ENCODE measurements around the gene COL5A3.

The COL5A3 gene

DNA sequence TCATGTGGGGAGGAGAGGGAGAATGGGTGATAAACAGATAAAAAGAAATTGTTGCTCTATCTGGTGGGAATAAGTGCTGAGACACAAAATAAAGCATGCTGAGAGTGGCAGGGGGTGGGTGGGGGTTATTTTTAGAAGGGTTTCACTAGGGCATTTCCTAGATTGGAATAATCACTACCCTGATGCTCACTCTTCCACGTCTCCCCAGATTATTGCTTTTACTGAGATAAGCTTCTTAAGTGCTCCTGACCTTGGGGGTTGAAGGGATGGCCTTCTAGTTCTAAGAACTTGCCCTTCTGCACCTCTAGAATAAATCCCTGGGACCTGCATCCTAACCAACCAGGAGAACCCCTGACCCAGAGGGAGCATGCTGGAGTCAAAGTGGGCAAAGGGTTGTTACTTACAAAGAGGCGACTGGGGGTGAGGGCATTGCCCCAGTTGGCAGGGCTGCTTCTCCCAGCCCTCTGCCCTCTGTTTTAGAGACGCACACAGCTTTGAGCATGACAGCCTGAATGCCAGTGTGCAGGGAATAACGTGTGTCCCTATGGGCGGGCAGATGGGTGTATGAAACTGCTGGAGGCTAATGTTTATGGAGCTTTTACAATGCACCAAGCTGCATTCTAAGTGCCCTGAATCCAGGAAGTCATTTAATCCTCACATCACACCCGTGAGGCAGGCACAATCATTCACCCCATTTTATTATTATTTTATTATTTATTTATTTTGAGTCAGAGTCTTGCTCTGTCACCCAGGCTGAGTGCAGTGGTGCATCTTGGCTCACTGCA lies 3.7 kb upstream of the COL5A3 start:
- DNase-seq (ENCODE audit: extremely low spot score): no peak
- ChIA-PET CTCF (interaction anchor here (2.5 to 3.0 kb wide), 2 partner anchors 13 to 14 kb away, joined by 12 to 13 read pairs; no protein-coding TSS in a partner anchor), POLR2A (no interaction called here)
- TF ChIP-seq, protein P1, sequence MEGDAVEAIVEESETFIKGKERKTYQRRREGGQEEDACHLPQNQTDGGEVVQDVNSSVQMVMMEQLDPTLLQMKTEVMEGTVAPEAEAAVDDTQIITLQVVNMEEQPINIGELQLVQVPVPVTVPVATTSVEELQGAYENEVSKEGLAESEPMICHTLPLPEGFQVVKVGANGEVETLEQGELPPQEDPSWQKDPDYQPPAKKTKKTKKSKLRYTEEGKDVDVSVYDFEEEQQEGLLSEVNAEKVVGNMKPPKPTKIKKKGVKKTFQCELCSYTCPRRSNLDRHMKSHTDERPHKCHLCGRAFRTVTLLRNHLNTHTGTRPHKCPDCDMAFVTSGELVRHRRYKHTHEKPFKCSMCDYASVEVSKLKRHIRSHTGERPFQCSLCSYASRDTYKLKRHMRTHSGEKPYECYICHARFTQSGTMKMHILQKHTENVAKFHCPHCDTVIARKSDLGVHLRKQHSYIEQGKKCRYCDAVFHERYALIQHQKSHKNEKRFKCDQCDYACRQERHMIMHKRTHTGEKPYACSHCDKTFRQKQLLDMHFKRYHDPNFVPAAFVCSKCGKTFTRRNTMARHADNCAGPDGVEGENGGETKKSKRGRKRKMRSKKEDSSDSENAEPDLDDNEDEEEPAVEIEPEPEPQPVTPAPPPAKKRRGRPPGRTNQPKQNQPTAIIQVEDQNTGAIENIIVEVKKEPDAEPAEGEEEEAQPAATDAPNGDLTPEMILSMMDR (IDR thresholded peaks at IDR 0.05; ENCODE audit: control extremely low read depth, extremely low read depth, low read depth, missing control alignments): no peak

DNA sequence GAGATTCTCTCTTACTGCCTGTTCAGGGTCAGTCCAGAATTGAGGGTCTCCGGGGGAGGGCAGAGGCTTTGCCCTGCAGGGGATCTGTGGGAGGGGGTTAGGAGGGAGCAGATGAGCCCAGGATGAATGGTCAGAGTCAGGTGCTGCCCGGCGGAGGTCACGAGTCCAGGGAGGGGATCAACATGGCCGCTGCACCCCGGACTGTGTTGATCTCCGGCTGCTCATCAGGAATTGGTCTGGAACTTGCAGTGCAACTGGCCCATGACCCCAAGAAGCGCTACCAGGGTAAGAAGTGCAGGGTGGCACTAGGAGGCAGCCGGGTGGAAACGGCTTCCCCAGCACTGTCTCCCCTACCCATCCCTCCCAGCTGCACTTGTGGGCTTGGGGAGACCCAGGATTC lies 3.0 kb upstream of the COL5A3 start, which contains the start of gene RDH8:
RDH8 (plus strand) TSS at position 168 of the 400 bp plus-strand sequence; CDS start at position 183, 15 bp downstream.
- CTCF ChIA-PET: interaction anchor here (2.5 to 3.0 kb wide), 2 partner anchors 13 to 14 kb away, joined by 12 to 13 read pairs; no protein-coding TSS in a partner anchor
- POLR2A ChIA-PET: no interaction called here
- no peak for DNase-seq (ENCODE audit: extremely low spot score)

DNA sequence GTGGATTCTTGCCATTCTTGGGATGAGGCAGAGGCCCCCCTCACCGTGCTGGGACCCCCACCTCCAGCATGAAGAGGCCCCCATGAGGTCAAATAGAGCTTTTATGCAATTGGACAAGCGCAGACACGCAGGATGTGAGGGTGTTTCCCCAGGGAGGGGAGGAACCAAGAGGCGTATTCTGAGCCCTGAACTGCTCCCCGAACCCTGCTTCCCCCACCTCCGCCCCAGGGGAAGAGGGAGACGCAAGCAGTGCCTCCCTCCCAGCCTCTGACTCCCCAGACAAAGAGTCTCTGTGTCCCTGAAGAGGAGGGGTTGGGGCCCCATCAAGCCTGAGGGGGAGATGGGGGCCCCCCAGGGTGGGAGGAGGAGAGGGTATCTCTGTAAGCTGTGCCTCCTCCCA lies 1.7 kb upstream of the COL5A3 start:
- TF ChIP-seq, protein P1 (IDR thresholded peaks at IDR 0.05; ENCODE audit: control extremely low read depth, extremely low read depth, low read depth, missing control alignments): no peak
- POLR2A ChIA-PET: no interaction called here
- no peak for DNase-seq (ENCODE audit: extremely low spot score)
- CTCF ChIA-PET: interaction anchor here (0.9 to 3.0 kb wide), 3 partner anchors 12 to 16 kb away, joined by 3 to 14 read pairs (median 12); no protein-coding TSS in a partner anchor

More for the DNA sequence above, 3.0 kb upstream of the COL5A3 start, which contains the start of gene RDH8:
- TF ChIP-seq, protein P1 (IDR thresholded peaks at IDR 0.05; ENCODE audit: control extremely low read depth, extremely low read depth, low read depth, missing control alignments): no peak

DNA sequence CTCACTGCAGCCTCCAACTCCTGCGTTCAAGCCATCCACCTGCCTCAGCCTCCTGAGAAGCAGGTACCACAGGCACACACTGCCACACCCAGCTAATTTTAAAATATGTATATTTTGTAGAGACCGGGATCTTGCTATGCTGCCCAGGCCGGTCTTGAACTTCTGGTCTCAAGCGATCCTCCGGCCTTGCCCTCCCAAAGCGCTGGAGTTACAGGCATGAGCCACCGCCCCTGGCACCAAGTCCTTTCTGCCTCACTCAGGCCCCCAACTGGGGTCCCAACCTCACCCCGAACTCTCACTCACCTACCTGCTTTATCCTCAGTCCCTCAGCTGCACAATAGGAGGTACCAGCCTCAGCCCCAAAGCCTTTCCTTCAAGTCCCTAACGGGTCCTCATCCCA lies 635 bp upstream of the COL5A3 start:
- DNase-seq (ENCODE audit: extremely low spot score): no peak
- POLR2A ChIA-PET: no interaction called here
- TF ChIP-seq, protein P1 (IDR thresholded peaks at IDR 0.05; ENCODE audit: control extremely low read depth, extremely low read depth, low read depth, missing control alignments): no peak
- CTCF ChIA-PET: interaction anchor here (0.9 to 2.3 kb wide), 4 partner anchors 9 to 17 kb away, joined by 3 to 14 read pairs (median 4); no protein-coding TSS in a partner anchor

DNA sequence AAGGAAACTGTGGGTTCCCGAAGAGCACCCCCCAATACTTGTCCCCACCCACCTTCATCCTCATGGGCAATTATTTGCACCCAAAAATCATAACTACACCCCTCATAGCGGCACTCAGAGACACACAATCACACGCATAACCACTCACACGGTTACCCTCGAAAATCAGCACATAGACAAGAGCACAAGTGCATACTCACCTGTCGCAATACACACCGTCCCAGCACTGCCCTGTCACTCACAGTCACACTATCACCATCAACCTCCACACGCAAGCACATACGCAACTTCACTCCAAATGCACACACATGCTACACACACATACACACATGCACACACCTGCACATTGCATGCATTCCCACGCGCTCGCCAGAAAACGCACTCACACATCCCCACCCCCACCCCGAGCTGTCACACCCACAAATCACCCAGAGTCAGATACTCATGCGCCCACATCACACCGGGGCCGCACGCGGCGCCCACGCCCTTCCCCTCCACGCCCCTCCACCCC lies 535 bp downstream of the COL5A3 start:
- TF ChIP-seq, protein P1 (IDR thresholded peaks at IDR 0.05; ENCODE audit: control extremely low read depth, extremely low read depth, low read depth, missing control alignments): no peak
- DNase-seq (ENCODE audit: extremely low spot score): no peak
- POLR2A ChIA-PET: no interaction called here
- CTCF ChIA-PET: interaction anchor here (1.0 kb wide), 1 partner anchor 18 kb away, joined by 3 read pairs; no protein-coding TSS in a partner anchor

DNA sequence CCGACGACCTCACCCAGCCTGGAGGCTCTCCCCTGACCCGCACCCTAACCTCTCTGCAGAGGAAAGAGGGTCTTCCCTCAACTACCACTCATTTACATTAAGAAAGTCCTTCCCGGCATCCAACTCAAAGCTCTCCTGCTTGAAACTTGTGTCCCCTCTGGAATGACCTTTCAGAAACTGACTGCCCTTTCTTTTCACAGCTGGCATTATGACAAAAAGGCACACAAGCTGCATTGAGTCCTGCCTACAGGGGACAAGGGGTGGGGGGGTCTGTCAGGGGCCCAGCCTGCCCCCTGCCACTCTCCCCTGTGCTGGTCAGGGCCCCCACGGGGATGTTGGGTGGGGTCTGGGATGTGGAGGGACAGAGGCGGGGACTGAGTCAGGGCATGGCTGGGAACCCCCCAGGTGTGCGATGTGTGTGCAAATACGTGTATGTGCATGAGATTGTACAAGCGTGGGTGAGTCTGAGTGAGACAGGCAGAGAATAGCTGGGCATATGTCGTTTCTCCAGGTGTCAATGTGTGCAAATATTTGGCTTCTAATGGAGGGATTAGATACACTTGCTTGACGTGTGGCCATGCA lies 2.0 kb downstream of the COL5A3 start:
- TF ChIP-seq, protein P1 (IDR thresholded peaks at IDR 0.05; ENCODE audit: control extremely low read depth, extremely low read depth, low read depth, missing control alignments): no peak
- POLR2A ChIA-PET: no interaction called here
- CTCF ChIA-PET: interaction anchor here (0.7 to 1.4 kb wide), 2 partner anchors 8 to 29 kb away, joined by 4 to 5 read pairs; no protein-coding TSS in a partner anchor
- no peak for DNase-seq (ENCODE audit: extremely low spot score)
